GM12878 (cell line): Measurements from ENCODE around the gene THAP4.

Experiments
- BRCA1 ChIP-seq: IDR thresholded peaks from 2 replicates; pipeline ENCODE4 v1.6.1; 2011; ENCODE audit warnings: low read depth, low read length, improper control_type of control experiment
- CTCF ChIP-seq, 3 experiments: IDR thresholded peaks in 2 of 3; conservative IDR thresholded peaks in 1 of 3; 2 replicates each; pipeline ENCODE4 v1.5.1; 2011; ENCODE audit warnings: low read depth in 3 of 3, low read length in 3 of 3, mild to moderate bottlenecking in 3 of 3, control low read depth in 2 of 3, moderate library complexity in 2 of 3, inconsistent platforms in 1 of 3, mixed read lengths in 1 of 3; ENCODE audit not compliant: control insufficient read depth in 2 of 3, insufficient read depth in 1 of 3; ENCODE audit errors: extremely low read depth in 1 of 3
- E4F1 ChIP-seq: fragments of 450-650 bp; IDR thresholded peaks from 2 replicates; pipeline ENCODE4 v1.6.1; 2018; ENCODE audit warnings: borderline replicate concordance, mild to moderate bottlenecking; ENCODE audit not compliant: partially characterized antibody
- HDGF ChIP-seq: fragments of 450-650 bp; IDR thresholded peaks from 2 replicates; pipeline ENCODE4 v1.6.1; 2016; ENCODE audit warnings: antibody characterized with exemption
- MEF2A ChIP-seq: IDR thresholded peaks from 2 replicates; pipeline ENCODE4 v1.6.1; 2011; ENCODE audit warnings: low read depth, mild to moderate bottlenecking, low read length, moderate library complexity; ENCODE audit not compliant: insufficient read depth
- NBN ChIP-seq: fragments of 450-650 bp; IDR thresholded peaks from 2 replicates; pipeline ENCODE4 v1.6.1; 2016
- NR2F1 ChIP-seq: fragments of 450-650 bp; conservative IDR thresholded peaks from 2 replicates; pipeline ENCODE4 v1.6.1; 2017; ENCODE audit warnings: mild to moderate bottlenecking
- POLR2AphosphoS5 ChIP-seq: IDR thresholded peaks from 2 replicates; pipeline ENCODE4 v1.6.1; 2011; ENCODE audit warnings: mild to moderate bottlenecking, low read length, inconsistent platforms
- RCOR1 ChIP-seq: conservative IDR thresholded peaks from 2 replicates; pipeline ENCODE4 v1.6.1; 2012; ENCODE audit warnings: low read depth, low read length, improper control_type of control experiment
- YY1 ChIP-seq: IDR thresholded peaks from 2 replicates; pipeline ENCODE4 v1.6.1; 2011; ENCODE audit warnings: low read depth, mild to moderate bottlenecking, low read length
- ZBTB11 ChIP-seq: fragments of 450-650 bp; formaldehyde crosslinking; IDR thresholded peaks from 2 replicates; pipeline ENCODE4 v1.5.0; 2022; ENCODE audit warnings: mild to moderate bottlenecking, missing genetic modification characterization

GRCh38 chr2:241645915-241646645 is 9.1 kb upstream of the THAP4 start:
- no peak for TF ChIP-seq CTCF (IDR thresholded peaks at IDR 0.05 in 2 of 3, conservative IDR thresholded peaks at IDR 0.05 in 1 of 3; ENCODE audit: control insufficient read depth in 2 of 3, extremely low read depth in 1 of 3, insufficient read depth in 1 of 3, low read depth in 3 of 3, low read length in 3 of 3)
- TF ChIP-seq BRCA1, result no peak
- TF ChIP-seq HDGF, result no peak
- no peak for TF ChIP-seq NR2F1
- TF ChIP-seq ZBTB11, result no peak
- TF ChIP-seq POLR2AphosphoS5, result no peak
- no peak for TF ChIP-seq YY1
- TF ChIP-seq RCOR1, result no peak
- TF ChIP-seq MEF2A, result no peak
- no peak for TF ChIP-seq NBN
- TF ChIP-seq E4F1, result no peak
